ENCODE data around the gene UNC13B. TPM values are rescaled to one million over a fixed set of nuclear protein-coding genes. Genes with fewer than 3 reads are reported as not detected.

The UNC13B gene
- total RNA-seq, 1 experiment from 2014 or later: 48.2 TPM

GRCh38 chr9:35293376-35293964 is 131.7 kb downstream of the UNC13B start:
- Mint-ChIP-seq H3K9me3 (no peaks in the 10 kb centered on the region), H3K36me3 (ENCODE audit: insufficient read depth in 1 of 3, low read depth in 3 of 3) (no peaks in the 10 kb centered on the region; a peak in 1 of 7 replicates), H3K27me3 (ENCODE audit: low read depth) (no peaks in the 10 kb centered on the region), H3K4me1 (peaks cover 0 to 7% of the 10 kb centered on the region in 2 experiments; a peak in 1 of 4 replicates), H3K4me3 (no peak overlapping the region), H3K27ac (no peak overlapping the region)
- Histone ChIP-seq H2BK120ac (ENCODE audit: low read depth, low read length, poor library complexity, severe bottlenecking) (no peak overlapping the region), H3K4me2 (ENCODE audit: insufficient read depth, insufficient read length, low read length) (no peak overlapping the region), H4K8ac (replicated peaks; ENCODE audit: insufficient read length, low read depth, low read length) (no peak overlapping the region), H3K18ac (ENCODE audit: insufficient read length, low read depth, low read length) (no peak overlapping the region), H3K23ac (ENCODE audit: insufficient read length, low read depth, low read length) (no peak overlapping the region), H4K91ac (ENCODE audit: insufficient read length, low read depth, low read length) (no peak overlapping the region), H3K4me1 (ENCODE audit: insufficient read depth, low read length) (no peaks in the 10 kb centered on the region), H3K27ac (ENCODE audit: insufficient read length, low read depth, low read length) (no peak overlapping the region), H3K79me1 (ENCODE audit: insufficient read depth, low read depth, low read length, poor library complexity, severe bottlenecking) (no peaks in the 10 kb centered on the region), H3K4ac (ENCODE audit: low read depth, low read length) (no peak overlapping the region), H2BK12ac (ENCODE audit: insufficient read length, low read depth, low read length) (no peak overlapping the region), H3K9ac (ENCODE audit: extremely low read depth, insufficient read length, low read length) (no peak overlapping the region), H2AK5ac (ENCODE audit: insufficient read length, low read length) (no peak overlapping the region), H2BK20ac (ENCODE audit: low read depth, low read length, poor library complexity, severe bottlenecking) (no peak overlapping the region), H3K27me3 (ENCODE audit: insufficient read depth, low read length) (no peaks in the 10 kb centered on the region), H3K23me2 (ENCODE audit: insufficient read length, low read depth, low read length, poor library complexity, severe bottlenecking) (no peaks in the 10 kb centered on the region), H3K79me2 (ENCODE audit: insufficient read depth, low read length) (no peaks in the 10 kb centered on the region), H4K20me1 (ENCODE audit: control insufficient read depth, insufficient read depth, insufficient read length) (no peaks in the 10 kb centered on the region), H2AFZ (ENCODE audit: low read length) (no peak overlapping the region), H3K14ac (ENCODE audit: insufficient read depth, low read length) (no peak overlapping the region), H2BK5ac (ENCODE audit: insufficient read length, low read length) (no peak overlapping the region), H3K56ac (ENCODE audit: insufficient read length, low read depth, low read length) (no peak overlapping the region), H4K5ac (ENCODE audit: insufficient read length, low read depth, low read length) (no peak overlapping the region), H3T11ph (ENCODE audit: low read length) (no peak overlapping the region), H3K9me3 (ENCODE audit: control insufficient read depth, low read depth, low read length) (no peaks in the 10 kb centered on the region), H2BK15ac (ENCODE audit: low read depth, low read length) (no peak overlapping the region)
- DNase-seq: no peak
- no CpG with 5 or more reads among the region's 2 CpGs for WGBS (ENCODE audit: extremely low coverage, insufficient read length, low lambda C conversion rate)
- TF ChIP-seq, protein P1, sequence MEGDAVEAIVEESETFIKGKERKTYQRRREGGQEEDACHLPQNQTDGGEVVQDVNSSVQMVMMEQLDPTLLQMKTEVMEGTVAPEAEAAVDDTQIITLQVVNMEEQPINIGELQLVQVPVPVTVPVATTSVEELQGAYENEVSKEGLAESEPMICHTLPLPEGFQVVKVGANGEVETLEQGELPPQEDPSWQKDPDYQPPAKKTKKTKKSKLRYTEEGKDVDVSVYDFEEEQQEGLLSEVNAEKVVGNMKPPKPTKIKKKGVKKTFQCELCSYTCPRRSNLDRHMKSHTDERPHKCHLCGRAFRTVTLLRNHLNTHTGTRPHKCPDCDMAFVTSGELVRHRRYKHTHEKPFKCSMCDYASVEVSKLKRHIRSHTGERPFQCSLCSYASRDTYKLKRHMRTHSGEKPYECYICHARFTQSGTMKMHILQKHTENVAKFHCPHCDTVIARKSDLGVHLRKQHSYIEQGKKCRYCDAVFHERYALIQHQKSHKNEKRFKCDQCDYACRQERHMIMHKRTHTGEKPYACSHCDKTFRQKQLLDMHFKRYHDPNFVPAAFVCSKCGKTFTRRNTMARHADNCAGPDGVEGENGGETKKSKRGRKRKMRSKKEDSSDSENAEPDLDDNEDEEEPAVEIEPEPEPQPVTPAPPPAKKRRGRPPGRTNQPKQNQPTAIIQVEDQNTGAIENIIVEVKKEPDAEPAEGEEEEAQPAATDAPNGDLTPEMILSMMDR (conservative IDR thresholded peaks at IDR 0.05): no peak
